UCSD-AML1 (cell line): ENCODE data around the gene WFS1.

Source experiments
- DNase-seq: peaks from one replicate; lab custom pipeline; 2025; ENCODE audit not compliant: unreplicated experiment; lab: John Stamatoyannopoulos, UW

WFS1 gene

DNA sequence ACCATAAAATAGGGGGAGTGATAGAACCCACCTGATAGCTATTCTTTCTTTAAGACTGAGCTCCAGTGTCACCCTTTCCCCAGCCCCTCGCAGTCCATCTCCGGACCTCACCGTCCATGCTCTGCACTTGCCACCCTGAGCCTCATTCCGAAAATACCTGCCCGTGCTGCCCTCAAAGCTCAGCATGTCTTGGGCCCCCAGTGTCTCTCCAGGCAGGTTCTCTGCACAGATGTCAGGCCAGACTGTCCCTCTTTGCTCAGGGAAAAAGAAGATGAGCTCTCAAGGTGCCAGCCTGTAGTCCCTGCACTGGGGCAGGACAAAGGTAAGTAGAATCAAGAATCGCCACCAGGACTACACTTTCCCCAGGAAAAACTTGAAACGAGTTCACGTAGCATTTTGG lies 9.8 kb upstream of the WFS1 start:
- no peak for DNase-seq

DNA sequence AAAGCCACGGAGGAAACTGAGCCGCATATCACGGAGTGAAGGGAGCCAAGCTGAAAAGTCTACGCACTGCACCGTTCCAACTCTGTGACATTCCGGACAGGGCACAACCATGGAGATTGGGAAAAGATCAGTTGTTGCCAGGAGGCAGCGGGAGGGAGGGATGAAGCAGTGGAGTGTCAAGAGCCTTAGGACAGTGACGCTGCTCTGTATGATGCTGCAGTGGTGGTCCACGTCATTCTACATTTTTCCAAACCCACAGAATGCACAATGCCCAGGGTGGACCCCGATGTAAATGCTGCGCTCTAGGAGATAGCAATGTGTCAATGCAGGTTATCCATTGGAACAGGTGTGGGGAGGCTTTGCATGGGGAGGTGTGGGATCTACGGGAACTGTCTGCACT lies 7.5 kb upstream of the WFS1 start:
- DNase-seq = no peak

GRCh38 chr4:6262847-6263487 lies 6.7 kb upstream of the WFS1 start:
- DNase-seq = no peak

DNA sequence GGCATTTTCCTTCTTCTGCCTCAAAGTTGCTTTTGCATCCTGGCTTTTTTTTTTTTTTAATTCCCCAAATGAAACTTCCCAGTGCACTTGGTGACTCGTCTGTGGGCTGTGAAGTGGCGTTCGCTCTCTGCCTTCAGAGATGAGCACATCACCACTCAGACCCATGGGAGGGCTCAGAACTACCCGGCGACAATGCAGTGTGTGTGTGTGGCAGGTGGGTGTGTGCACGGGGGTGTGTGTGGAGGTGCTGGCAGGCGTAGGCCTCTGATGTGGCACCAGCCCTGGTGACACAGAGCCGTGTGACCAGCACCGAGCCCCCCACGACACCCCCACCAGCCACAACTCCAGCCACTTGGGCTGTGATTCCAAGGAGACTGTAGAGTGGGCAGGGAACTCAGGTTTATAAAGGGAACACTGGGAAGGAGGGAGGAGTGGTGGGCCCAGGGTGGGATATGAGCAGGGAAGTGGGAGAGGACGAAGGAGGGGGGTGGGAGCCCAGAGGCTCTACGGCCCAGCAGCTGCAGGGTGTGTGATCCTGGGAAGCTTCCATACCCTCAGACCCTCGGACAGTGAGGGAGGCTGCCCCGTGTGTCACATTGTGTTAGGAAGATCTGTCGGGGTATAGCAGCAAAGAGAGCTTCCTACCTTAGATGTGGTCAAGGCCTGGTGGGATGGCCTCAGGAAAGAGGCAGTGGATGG lies 6.0 kb upstream of the WFS1 start:
- DNase-seq = no peak

DNA sequence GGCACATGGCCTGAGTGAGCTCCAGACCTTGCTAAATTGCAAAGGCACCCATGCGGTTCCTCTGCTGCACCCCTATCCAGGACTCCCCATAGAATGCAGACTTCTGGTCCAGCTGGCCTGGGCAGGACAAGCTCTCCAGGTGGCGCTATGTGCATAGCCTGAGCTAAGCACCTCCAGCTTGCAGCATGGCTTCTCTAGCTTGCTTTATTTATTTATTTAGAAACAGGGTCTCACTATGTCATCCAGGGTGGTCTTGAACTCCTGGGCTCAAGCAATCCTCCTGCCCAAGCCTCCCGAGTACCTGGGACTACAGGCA lies 5.5 kb upstream of the WFS1 start:
- DNase-seq = peak; percentile 54

- no peak for DNase-seq
Observed at GRCh38 chr4:6265546-6265945, 4.1 kb upstream of the WFS1 start.

GRCh38 chr4:6267573-6267972 lies 2.1 kb upstream of the WFS1 start:
- no peak for DNase-seq

DNA sequence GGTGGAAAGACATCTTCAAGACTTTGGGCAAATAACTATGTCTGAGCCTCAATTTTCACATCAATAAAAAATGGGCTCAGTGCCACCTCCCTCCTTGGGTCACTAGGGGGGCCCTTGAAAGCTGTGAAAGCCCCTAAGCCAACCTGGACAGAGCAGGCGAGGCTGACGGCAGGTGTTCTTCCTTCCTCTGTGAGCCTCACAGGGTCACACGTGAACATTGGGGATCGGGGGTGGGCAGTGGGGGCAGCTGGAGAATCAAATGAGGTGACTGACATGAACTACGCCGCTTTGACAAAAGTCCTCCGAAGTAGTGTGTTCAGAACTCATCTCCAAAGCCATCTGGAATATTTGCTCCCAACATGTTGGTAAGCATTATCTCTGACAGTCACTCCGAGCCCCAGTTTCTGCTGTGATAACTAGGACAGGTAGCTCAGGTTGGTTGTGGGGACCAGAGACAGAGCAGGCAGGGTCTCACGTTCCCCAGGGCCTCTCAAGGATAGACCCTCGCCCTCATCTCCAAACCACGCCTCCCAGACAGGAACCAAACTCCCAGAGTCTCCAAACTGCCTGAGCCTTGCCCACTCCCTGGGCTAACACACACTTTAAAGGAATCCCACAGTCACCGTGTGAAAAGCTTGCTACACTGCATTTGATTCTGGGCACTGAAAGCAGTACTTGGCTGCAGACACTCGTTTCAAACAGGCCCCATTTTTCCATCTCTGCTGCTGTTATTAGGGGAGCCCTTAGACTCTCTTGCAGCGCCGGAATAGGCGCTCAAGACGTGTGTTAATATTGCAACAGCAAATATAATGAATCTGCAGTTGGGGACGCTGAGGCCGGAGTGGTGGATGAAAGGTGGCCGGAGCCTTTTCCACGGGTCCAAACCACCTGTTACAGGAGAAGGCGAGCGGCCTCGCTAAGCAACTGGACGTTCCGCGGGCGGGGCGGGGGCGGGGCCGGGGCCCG lies 717 bp upstream of the WFS1 start:
- no peak for DNase-seq

- DNase-seq = no peak
Observed at GRCh38 chr4:6270636-6271121, 1.0 kb downstream of the WFS1 start.

- DNase-seq = no peak
Observed at GRCh38 chr4:6271206-6271605, 1.6 kb downstream of the WFS1 start.

- no peak for DNase-seq
Observed at GRCh38 chr4:6271701-6272465, 2.2 kb downstream of the WFS1 start.

DNA sequence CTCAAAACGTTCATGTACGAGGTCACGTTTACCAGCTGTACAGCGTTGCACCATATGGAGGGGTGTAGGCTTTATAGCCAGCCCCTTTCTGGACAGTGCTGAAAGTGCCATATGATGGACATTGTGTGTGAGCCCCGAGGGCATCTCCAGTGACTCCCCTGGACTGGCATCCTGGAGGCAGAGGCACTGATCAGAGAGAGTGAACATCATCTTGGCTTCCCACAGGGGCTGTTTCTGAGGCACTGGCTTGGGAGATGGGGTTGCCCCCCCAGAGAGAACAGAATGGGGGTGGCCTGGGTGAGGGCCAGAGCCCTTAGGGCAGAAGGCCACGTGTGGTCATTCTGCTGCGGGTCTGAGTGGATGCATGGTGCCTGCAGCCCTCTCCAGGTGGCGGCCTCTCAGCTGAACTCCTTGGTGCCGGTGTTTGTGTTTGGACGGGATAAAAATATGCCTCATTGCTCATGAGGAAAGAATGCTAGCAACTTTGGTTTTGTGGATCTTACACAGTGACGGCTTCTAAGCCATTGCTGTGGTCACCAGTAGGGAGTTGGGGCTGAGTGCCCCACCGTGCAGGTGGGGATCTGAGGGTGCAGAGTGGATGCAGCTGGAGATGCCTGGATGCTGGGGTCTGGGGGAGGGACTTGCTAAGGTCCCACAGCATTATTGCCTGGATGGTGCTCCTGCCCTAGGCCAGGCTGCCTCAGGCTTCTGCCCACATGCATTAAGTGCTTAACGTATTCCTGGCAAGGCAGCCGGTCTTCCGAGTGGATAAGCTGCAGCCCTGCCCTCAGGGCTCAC lies 3.4 kb downstream of the WFS1 start:
- no peak for DNase-seq

- no peak for DNase-seq
Observed at GRCh38 chr4:6273661-6273990, 4.0 kb downstream of the WFS1 start.

- DNase-seq = no peak
Observed at GRCh38 chr4:6275351-6275750, 5.7 kb downstream of the WFS1 start.

DNA sequence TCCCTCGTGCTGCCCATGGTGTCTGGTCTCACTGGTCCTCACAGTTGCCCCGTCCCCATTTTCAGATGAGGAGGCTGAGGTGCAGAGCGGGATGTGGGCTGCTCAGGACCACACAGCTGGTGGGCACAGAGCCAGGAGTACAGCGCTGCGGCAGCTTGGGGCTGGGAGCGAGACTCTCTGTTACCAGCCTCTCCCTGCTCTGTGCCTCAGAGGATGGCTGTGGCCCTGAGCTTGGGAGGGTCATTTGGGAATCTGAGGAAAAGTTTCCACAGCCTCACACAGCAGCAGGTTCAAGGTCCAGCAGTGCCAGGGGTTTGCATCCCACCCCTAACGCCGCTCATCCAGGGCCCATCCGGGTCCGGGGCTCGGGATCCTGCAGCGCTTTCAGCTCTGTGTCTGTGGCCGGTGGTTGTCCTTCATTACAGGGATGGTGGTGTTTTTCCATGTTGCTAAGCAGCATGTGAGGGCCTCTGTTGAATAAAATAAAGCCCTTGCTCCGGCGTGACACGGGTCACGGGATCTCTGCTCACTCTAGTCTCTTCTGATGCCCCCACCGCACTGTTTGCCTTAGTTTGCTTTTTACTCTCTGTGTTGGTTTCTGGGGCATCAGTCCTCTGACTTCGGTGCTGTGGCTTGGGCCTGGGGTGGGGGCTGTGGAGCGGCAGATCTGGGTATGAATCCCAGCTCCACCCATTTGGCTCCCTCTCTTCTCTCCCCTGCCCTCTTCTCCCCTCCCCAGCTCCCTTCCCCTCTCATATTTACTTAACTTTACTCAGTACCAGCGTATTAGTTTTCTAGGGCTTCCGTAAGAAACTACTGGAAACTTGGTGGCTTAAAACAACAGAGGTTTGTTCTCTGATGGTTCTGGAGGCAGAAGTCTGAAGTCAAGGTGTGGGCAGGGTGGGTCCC lies 6.5 kb downstream of the WFS1 start:
- DNase-seq = no peak

- no peak for DNase-seq
Observed at GRCh38 chr4:6277139-6277802, 7.6 kb downstream of the WFS1 start.

GRCh38 chr4:6277935-6278800 lies 8.5 kb downstream of the WFS1 start:
- no peak for DNase-seq

DNA sequence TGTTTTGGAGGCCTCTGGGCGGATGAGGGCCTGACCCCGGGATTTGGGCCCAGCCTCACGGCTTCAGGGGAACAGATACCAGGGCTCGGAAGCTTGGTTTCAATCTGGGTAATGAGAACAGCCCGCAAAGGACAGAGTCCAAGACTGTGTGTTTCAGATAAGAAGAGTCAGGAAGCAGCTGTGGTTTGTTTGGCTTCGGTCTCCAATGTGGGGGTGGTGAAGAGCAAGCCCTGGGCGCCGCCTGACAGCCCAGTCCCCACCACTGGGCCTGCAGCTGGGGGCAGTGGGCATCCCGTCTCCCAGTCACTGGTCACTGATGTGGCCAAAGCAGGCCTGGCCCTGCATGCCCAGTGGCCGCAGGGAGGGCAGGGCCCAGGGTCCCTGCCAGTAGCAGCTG lies 9.1 kb downstream of the WFS1 start:
- DNase-seq = peak; percentile 70
